CD4-positive, alpha-beta T cell treated with Interleukin-6 at 100 ng/mL for 8 hours (primary cell): ENCODE measurements around the gene RPS6KB2.
"Not testable (repeated sequence)": the region's sequence is repeated elsewhere in the genome, so short reads cannot be mapped to it uniquely, and the experiment has no call there.

Experiments
- DNase-seq: peaks from one replicate; pipeline ENCODE4 v3.0.0-alpha.2; 2020; ENCODE audit warnings: mixed read lengths, low spot score

The RPS6KB2 gene

GRCh38 chr11:67466962-67467771 lies 38.9 kb downstream of the RPS6KB2 start:
- DNase-seq: no peak

DNA sequence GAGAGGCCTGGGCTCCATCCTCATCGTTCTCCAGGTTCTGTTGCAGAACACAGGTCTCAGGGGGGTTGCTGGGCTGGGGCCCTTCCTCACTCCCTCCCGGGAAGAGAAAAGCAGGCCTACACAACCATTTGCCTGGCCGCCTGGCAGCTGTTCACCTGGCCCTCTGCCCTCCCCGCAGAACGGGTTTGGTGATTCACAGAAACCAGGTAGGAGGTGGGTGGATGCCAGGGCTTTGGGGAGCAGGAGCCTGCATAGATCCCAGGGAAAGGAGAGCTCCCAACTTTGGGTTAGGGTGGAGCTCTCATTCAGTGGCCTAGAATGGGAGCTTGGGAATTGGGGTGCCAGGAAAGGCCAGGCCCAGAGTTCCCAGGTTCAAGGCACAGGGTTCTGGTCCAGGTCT lies 39.8 kb downstream of the RPS6KB2 start:
- DNase-seq: no peak

DNA sequence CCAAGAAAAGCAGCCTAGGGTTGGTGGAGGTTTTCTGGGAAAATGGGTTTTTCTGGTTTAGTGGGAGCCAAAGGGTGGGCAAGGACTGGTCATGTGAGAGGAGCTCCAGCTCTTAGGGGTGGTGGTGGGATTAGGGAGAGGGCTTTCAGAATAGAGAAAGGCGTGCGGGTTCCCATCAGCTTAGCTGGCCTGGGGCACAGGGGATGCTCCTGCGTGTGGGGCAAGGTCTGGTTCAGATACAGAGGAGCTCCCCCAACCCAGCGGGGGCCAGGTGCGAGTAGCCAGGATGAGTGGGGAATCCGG lies 40.1 kb downstream of the RPS6KB2 start:
- DNase-seq: no peak

GRCh38 chr11:67468759-67469507 lies 40.6 kb downstream of the RPS6KB2 start, which contains the start of gene TMEM134:
Gene TMEM134, minus strand, starts transcription at chr11:67469251. Its CDS starts 59 bp downstream, at chr11:67469192.
- DNase-seq: peak; percentile 92

- DNase-seq: no peak
These were observed 41.2 kb downstream of the RPS6KB2 start for GRCh38 chr11:67469508-67469811.

- no peak for DNase-seq
These were observed 42.2 kb downstream of the RPS6KB2 start for GRCh38 chr11:67470337-67471002.

GRCh38 chr11:67472882-67473281 lies 44.6 kb downstream of the RPS6KB2 start:
- no peak for DNase-seq

- not testable (repeated sequence) for DNase-seq
These were observed 48.4 kb downstream of the RPS6KB2 start for GRCh38 chr11:67476692-67477091.

GRCh38 chr11:67477344-67478050 lies 49.2 kb downstream of the RPS6KB2 start:
- not testable (repeated sequence) for DNase-seq

GRCh38 chr11:67482275-67482826 lies 54.1 kb downstream of the RPS6KB2 start:
- DNase-seq: no peak

- peak; percentile 98 for DNase-seq
These were observed 54.8 kb downstream of the RPS6KB2 start, which contains the start of gene AIP for GRCh38 chr11:67482827-67483798. Gene AIP, plus strand, starts transcription at chr11:67483026. Its CDS starts 133 bp downstream, at chr11:67483159.

GRCh38 chr11:67483831-67484665 lies 55.8 kb downstream of the RPS6KB2 start:
- DNase-seq: peak; percentile 71

DNA sequence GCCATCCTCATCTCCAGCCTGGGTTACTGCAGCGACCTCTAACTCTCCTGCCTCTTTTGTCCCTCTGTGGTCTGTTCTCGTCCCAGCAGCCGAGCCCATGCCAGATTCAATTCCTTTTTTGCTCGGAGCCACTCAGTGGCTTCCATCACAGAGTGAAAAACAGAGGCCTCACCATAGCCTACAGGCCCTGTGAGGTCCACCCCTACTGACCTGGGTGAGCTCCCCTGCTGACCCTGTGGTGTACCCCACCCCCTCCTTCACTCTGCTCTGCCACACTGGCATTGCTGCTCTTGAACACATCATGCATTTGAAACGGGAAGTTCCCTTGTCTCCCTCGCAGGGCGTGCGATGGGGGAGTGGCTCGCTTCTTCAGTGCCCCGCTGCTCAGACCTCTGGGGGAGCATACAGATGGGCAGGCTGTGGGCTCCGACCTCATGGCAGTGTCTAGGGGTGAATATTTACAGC lies 56.6 kb downstream of the RPS6KB2 start:
- peak; percentile 59 for DNase-seq
